WERI-Rb-1 (cell line): Measurements from ENCODE around the gene MTRF1.

Experiments used
- DNase-seq: peaks from one replicate; pipeline ENCODE4 v3.0.0-alpha.2; 2020
- H3K27ac ChIP-seq: fragments of 250-450 bp; sonication (Bioruptor Pico); 2 replicates; pipeline ENCODE4 v1.5.1; 2020; ENCODE audit warnings: mild to moderate bottlenecking, moderate library complexity
- H3K27me3 ChIP-seq: fragments of 250-450 bp; sonication (Bioruptor Pico); 2 replicates; pipeline ENCODE4 v1.5.1; 2021; ENCODE audit warnings: mild to moderate bottlenecking, low read depth, moderate library complexity; ENCODE audit not compliant: insufficient read depth, severe bottlenecking
- H3K36me3 ChIP-seq: fragments of 250-450 bp; sonication (Bioruptor Pico); 2 replicates; pipeline ENCODE4 v1.5.1; 2020; ENCODE audit warnings: mild to moderate bottlenecking, moderate library complexity
- H3K4me3 ChIP-seq: 2 replicates; pipeline ENCODE4 v1.5.1; 2011; ENCODE audit warnings: low read depth, mild to moderate bottlenecking, control low read depth, low read length
- H3K9me3 ChIP-seq: fragments of 250-450 bp; sonication (Bioruptor Pico); 2 replicates; pipeline ENCODE4 v1.5.1; 2021; ENCODE audit warnings: mild to moderate bottlenecking, moderate library complexity; ENCODE audit not compliant: severe bottlenecking
- TF ChIP-seq, protein P1 (sequence below): IDR thresholded peaks from 2 replicates; pipeline ENCODE4 v1.5.1; 2011; ENCODE audit warnings: low read depth, mild to moderate bottlenecking, control low read depth, inconsistent platforms, low read length

MTRF1 gene, protein sequence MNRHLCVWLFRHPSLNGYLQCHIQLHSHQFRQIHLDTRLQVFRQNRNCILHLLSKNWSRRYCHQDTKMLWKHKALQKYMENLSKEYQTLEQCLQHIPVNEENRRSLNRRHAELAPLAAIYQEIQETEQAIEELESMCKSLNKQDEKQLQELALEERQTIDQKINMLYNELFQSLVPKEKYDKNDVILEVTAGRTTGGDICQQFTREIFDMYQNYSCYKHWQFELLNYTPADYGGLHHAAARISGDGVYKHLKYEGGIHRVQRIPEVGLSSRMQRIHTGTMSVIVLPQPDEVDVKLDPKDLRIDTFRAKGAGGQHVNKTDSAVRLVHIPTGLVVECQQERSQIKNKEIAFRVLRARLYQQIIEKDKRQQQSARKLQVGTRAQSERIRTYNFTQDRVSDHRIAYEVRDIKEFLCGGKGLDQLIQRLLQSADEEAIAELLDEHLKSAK

DNA sequence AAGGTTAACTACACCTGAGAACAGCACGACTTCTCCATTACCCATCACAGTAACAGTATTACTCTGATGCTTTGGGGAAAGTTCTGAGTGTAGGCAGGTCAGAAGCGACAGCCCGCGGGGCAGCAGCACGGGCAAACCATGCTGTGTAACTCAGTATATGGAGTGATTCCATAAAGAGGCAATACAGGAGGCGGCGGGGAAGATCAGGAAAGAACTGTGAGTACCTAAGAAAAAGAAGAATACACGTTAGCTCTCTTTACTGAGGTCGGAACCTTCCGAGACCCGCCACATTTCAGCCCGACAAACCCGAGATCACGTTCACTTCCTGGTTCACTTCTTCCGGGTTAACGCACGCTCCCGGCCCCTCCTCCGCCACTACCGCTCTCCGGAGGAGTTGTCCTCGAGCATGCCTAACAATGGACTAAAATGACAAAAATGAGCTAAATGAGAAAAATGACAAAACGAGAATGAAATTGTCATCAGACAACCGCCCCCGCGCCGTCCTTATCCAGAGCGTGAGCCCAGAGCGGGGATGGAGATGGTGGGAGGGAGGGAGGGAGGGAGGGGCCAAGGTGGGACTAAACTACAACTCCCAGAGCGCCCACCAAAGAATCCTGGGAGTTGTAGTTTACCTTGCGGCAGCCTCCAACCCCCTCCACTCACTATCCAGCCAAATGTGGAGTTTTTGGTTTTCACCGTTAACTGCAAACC is at the start of gene MTRF1:
MTRF1 (minus strand) TSS at position 316 of the 711 bp plus-strand sequence. CDS start 2,669 bp downstream, outside the sequence.
- no peaks in the 10 kb centered on the region for H3K9me3 ChIP-seq
- peak within 1 kb of the TSS; percentile 41 for H3K27ac ChIP-seq
- H3K4me3 ChIP-seq = peak within 1 kb of the TSS; percentile 77
- no peaks in the 10 kb centered on the region for H3K27me3 ChIP-seq
- peak; percentile 56 for DNase-seq
- H3K36me3 ChIP-seq = no peaks in the 10 kb centered on the region
- TF ChIP-seq, protein P1, sequence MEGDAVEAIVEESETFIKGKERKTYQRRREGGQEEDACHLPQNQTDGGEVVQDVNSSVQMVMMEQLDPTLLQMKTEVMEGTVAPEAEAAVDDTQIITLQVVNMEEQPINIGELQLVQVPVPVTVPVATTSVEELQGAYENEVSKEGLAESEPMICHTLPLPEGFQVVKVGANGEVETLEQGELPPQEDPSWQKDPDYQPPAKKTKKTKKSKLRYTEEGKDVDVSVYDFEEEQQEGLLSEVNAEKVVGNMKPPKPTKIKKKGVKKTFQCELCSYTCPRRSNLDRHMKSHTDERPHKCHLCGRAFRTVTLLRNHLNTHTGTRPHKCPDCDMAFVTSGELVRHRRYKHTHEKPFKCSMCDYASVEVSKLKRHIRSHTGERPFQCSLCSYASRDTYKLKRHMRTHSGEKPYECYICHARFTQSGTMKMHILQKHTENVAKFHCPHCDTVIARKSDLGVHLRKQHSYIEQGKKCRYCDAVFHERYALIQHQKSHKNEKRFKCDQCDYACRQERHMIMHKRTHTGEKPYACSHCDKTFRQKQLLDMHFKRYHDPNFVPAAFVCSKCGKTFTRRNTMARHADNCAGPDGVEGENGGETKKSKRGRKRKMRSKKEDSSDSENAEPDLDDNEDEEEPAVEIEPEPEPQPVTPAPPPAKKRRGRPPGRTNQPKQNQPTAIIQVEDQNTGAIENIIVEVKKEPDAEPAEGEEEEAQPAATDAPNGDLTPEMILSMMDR = no peak

DNA sequence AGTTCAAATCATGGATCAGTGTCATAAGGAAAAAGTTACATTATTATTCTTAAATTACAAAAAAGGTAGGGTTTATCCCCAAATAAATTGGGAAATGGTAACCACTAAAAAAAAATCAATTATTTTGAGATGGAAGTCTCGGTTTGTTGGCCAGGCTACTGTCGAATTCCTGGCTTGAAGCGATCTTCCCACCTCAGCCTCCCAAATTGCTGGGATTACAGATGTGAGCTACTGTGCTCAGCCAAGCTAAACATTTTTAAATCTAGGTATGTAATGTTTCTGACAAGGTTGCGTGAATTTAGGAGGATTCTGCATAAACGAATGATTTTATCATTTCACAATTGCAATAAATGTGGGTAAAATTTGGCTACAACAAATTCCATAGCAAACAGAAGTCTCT is 49.7 kb upstream of the MTRF1 start:
- Histone ChIP-seq H3K27me3 (no peaks in the 10 kb centered on the region), H3K36me3 (peaks cover 5% of the 10 kb centered on the region; the same call in 1 of the 2 replicates), H3K27ac (no peak overlapping the region), H3K9me3 (no peaks in the 10 kb centered on the region), H3K4me3 (no peak overlapping the region)
- no peak for DNase-seq
- TF ChIP-seq, protein P1 = no peak

DNA sequence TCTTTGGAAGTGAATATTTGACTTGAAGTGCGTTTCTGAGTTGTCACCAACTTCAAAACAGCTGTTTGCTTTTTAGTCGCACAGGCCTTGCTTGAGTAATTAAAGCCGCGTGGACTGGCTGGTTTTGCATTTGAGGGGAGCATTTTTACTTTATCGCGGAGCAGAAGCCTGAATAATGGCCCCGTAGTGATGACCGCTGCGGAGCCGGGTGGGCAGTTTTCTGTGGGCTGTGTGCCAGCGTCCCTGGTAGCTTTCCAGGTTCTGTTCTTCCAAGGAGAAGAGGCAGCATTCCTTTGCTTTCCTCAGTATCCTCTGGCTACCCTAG is 48.8 kb upstream of the MTRF1 start:
- Histone ChIP-seq H3K27me3 (no peaks in the 10 kb centered on the region), H3K36me3 (peaks cover 5% of the 10 kb centered on the region; the same call in 1 of the 2 replicates), H3K9me3 (no peaks in the 10 kb centered on the region), H3K4me3 (peak overlapping the region; percentile 84), H3K27ac (no peak overlapping the region; the same call in 1 of the 2 replicates)
- no peak for DNase-seq
- TF ChIP-seq, protein P1 = no peak

DNA sequence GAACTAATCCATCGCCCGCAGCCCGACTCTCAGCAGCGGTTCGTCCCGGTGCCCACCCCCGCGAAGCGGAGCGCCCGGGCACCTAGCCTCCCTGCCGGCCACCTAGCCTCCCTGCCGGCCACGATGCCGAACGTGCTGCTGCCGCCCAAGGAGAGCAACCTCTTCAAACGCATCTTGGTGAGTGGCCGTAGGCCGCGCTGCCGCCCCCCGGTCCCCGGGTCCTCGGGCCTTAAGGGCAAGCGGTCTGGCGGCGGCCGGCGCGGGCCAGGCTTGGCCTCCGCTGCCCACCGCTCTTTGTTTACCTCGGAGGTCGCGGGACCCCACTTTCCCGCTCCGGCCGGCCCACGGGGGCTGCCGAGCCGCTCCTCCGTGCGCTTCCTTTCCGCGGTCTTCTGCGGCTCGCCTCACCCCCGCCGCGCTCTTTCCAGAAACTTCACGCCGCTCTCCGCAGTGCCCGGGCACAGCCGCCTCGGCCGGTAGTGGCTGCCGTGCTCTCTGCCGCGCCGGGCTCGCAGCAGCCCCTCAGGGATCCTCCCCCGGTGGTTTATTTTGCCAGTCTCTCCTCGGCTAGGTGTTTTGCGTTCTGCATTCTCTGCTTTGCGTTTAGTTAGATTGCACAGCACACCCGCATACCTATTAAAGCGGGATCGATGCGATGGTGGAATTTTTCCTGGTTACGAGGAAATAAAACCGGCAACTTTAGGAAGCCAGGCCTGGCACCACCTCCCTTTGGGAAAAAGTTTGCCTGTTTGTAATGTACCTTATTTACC is 48.2 kb upstream of the MTRF1 start:
- TF ChIP-seq, protein P1 = no peak
- DNase-seq = peak; percentile 8
- H3K27ac ChIP-seq = peak overlapping the region; percentile 93
- peaks cover 5% of the 10 kb centered on the region; the same call in 1 of the 2 replicates for H3K36me3 ChIP-seq
- peak overlapping the region; percentile 84 for H3K4me3 ChIP-seq
- H3K9me3 ChIP-seq = no peaks in the 10 kb centered on the region
- no peaks in the 10 kb centered on the region for H3K27me3 ChIP-seq

DNA sequence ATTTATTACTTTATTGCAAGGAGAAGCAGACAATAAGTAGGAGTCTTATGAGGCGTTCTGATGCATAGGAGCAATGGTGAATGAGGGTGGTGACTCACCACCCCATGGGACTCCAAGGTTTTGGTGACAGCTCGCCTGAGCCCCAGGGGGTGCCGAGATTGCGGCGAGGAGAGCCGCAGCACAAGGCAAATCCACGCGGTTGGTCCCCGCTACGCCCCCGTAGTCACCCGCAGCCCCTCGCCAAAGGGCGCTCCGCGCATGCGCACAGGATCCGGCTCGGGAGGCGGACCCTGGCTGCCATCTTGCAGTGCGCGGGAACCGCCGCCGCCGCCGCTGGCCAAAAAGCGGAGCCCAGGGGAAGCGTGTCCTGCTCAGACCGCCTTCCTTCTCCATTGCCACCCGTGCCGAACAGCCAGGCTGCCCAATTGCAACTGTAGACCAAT is 47.6 kb upstream of the MTRF1 start, which contains the start of gene NAA16:
NAA16 (plus strand) TSS at position 305 of the 443 bp plus-strand sequence. CDS start 262 bp downstream, outside the sequence.
- DNase-seq = peak; percentile 87
- H3K27ac ChIP-seq = peak within 1 kb of the TSS; percentile 93
- H3K9me3 ChIP-seq = no peaks in the 10 kb centered on the region
- H3K27me3 ChIP-seq = no peaks in the 10 kb centered on the region
- TF ChIP-seq, protein P1 = no peak
- H3K36me3 ChIP-seq = peaks cover 5% of the 10 kb centered on the region; the same call in 1 of the 2 replicates
- H3K4me3 ChIP-seq = peak within 1 kb of the TSS; percentile 84
